BJ (cell line): ENCODE data around the gene KY. TPM values are rescaled to one million over a fixed set of nuclear protein-coding genes. Genes with fewer than 3 reads are reported as not detected.

Source experiments
- CTCF ChIA-PET: fragments of 350-600 bp; formaldehyde crosslinking; extraction: SDS; loops from one replicate; lab custom pipeline; 2021; ENCODE audit warnings: antibody characterized with exemption, inconsistent platforms; lab: Yijun Ruan, JAX
- POLR2A ChIA-PET: fragments of 300-600 bp; sonication (Branson Sonifier 250); formaldehyde crosslinking; extraction: SDS; loops from one replicate; lab custom pipeline; 2021; ENCODE audit warnings: antibody characterized with exemption; lab: Charles Lee
- DNase-seq: peaks from one replicate; pipeline ENCODE4 v3.0.0-alpha.2; 2011; ENCODE audit warnings: low read depth
- H3K27me3 ChIP-seq: 2 replicates; pipeline ENCODE4 v1.6.0; 2011; ENCODE audit warnings: low read length; ENCODE audit not compliant: control insufficient read depth, insufficient read depth
- H3K36me3 ChIP-seq: 2 replicates; pipeline ENCODE4 v1.5.1; 2011; ENCODE audit warnings: low read length; ENCODE audit not compliant: control insufficient read depth, insufficient read depth
- H3K4me3 ChIP-seq: 2 replicates; pipeline ENCODE4 v1.5.1; 2011; ENCODE audit warnings: low read depth, mild to moderate bottlenecking, control low read depth, low read length
- CTCF ChIP-seq: IDR thresholded peaks from 2 replicates; pipeline ENCODE4 v1.5.1; 2011; ENCODE audit warnings: low read depth, mild to moderate bottlenecking, control low read depth, inconsistent platforms, low read length, moderate library complexity; ENCODE audit not compliant: insufficient read depth
- polyA plus RNA-seq: library from polyadenylated mRNA; depleted of rRNA; stranded (reverse); fragments of >200 nt; gene quantifications from 2 replicates; pipeline ENCODE4 v1.2.3, GENCODE V29; 2011

Gene KY
- polyA plus RNA-seq, 1 experiment: 0.05 TPM

DNA sequence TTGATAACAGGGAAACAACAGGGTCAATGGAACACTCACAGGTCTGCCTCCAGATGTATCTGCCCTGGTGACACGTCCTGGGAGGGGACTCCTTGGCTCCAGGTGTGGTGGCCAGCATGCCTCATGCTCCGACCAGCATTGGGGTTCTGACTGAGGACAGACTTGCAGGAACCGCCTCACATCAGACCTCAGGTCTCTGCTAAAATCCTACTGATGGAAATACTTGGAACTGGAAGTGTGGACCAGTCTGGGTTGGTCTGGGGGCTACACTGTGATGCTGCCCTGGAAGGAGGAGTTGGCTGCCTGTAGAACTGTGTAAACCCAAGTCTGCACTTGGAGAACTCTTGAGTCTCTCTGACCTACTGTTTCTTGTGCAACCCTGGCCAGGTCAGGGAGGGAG lies 17.1 kb upstream of the KY start:
- Histone ChIP-seq H3K27me3 (no peaks in the 10 kb centered on the region), H3K36me3 (no peaks in the 10 kb centered on the region), H3K4me3 (no peak overlapping the region)
- ChIA-PET POLR2A (no interaction called here), CTCF (no interaction called here)
- no peak for TF ChIP-seq CTCF
- no peak for DNase-seq

- no peak for DNase-seq
- H3K27me3 ChIP-seq: no peaks in the 10 kb centered on the region
- TF ChIP-seq CTCF: no peak
- no peak overlapping the region for H3K4me3 ChIP-seq
- ChIA-PET CTCF (no interaction called here), POLR2A (no interaction called here)
- no peaks in the 10 kb centered on the region for H3K36me3 ChIP-seq
Measured at GRCh38 chr3:134667406-134667805, 16.6 kb upstream of the KY start.

DNA sequence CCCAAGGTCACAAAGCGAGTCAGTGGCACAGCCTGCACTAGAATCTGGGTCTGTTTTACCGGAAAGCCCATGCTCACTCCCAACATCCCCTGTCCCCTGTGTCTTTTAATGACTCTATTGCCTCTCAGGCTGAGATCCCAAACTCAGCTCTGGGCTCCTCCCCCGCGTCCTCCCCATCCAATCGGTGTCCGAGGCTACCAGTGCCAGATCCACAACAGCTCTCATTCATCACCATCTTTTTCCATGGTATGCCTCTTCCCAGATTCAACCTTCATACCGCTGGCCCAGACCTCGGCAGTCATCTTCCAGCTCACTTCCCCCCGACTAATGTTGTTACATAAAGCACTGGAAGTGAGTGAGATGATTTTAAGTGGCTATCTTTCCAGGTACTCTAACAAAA lies 16.1 kb upstream of the KY start:
- POLR2A ChIA-PET: no interaction called here
- DNase-seq: no peak
- TF ChIP-seq CTCF: no peak
- Histone ChIP-seq H3K4me3 (no peak overlapping the region), H3K27me3 (no peaks in the 10 kb centered on the region), H3K36me3 (no peaks in the 10 kb centered on the region)
- CTCF ChIA-PET: interaction anchor here (1.0 kb wide), 1 partner anchor 88 kb away, joined by 3 read pairs; no protein-coding TSS in a partner anchor

DNA sequence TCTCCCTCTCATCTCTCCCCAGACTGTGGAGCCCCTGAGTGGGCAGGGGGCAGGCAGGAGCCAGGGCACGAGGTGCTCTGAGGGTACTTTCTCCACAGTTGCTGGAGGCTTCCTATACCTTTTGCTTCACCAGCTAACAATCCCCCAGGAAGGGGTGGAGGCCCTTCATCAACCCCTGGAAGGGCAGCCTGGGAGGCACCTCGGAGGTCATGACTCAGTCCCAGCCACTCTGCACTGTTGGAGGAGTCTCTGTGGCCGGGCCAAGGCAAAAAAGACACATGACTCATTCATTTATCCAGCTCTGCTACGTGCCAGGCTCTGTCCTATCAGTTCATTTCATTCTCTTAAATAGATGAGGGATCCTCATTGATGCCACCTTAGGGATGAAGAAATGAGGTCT lies 15.6 kb upstream of the KY start:
- ChIA-PET CTCF (interaction anchor here (1.0 kb wide), 1 partner anchor 88 kb away, joined by 3 read pairs; no protein-coding TSS in a partner anchor), POLR2A (no interaction called here)

DNA sequence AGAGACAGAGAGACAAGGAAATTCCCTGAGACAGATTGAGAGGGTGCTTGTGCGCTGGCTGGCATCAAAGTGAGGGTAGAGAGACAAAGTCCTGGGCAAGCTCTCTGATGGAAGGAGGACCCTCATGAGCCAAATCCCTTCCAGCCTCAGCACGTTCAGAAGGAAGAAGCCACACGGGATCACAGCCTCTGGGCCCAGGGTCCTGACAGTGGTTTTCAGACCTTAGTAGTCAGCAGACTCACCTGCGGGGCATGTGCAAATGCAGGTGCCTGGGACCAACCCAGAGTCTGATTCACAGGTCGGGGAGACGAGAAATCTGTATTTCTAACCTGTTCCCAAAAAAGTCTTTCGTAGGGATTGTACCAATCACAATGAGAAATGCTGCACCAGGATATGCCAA lies 15.2 kb upstream of the KY start:
- ChIA-PET POLR2A (no interaction called here), CTCF (interaction anchor here (1.0 kb wide), 1 partner anchor 89 kb away, joined by 3 read pairs; no protein-coding TSS in a partner anchor)
- H3K36me3 ChIP-seq: no peaks in the 10 kb centered on the region
- TF ChIP-seq CTCF: no peak
- DNase-seq: no peak
- no peaks in the 10 kb centered on the region for H3K27me3 ChIP-seq
- H3K4me3 ChIP-seq: no peak overlapping the region

More for the DNA sequence above, 15.6 kb upstream of the KY start:
- Histone ChIP-seq H3K27me3 (no peaks in the 10 kb centered on the region), H3K4me3 (no peak overlapping the region), H3K36me3 (no peaks in the 10 kb centered on the region)
- DNase-seq: no peak
- TF ChIP-seq CTCF: no peak
